WTC11 (cell line): ENCODE measurements around the gene C15orf61. TPM values are rescaled to one million over a fixed set of nuclear protein-coding genes. Genes with fewer than 3 reads are reported as not detected.
A peak's percentile ranks its signal among the peaks of the same experiment; 100 is the strongest.

ENCODE experiments used
- ATAC-seq: fragments of 200-7000 bp; cut with Tn5 transposase; 2 replicates; pipeline ENCODE4 v1.10.0; 2021; ENCODE audit warnings: mild to moderate bottlenecking, moderate library complexity
- CTCF ChIA-PET: fragments of 300-600 bp; sonication (Branson Sonifier 250); formaldehyde crosslinking; loops from one replicate; lab custom pipeline; 2021; ENCODE audit warnings: antibody characterized with exemption; lab: Charles Lee
- POLR2A ChIA-PET: fragments of 350-600 bp; sonication (Branson Sonifier 250); formaldehyde crosslinking; loops from one replicate; lab custom pipeline; 2021; ENCODE audit warnings: antibody characterized with exemption; lab: Charles Lee
- DNase-seq: peaks from one replicate; pipeline ENCODE4 v3.0.0; 2021; ENCODE audit warnings: low spot score
- H3K27ac Mint-ChIP-seq: 2 replicates; pipeline ENCODE4 v1.8.0; 2021; ENCODE audit warnings: mixed read lengths
- H3K27me3 Mint-ChIP-seq: 2 replicates; pipeline ENCODE4 v1.8.0; 2021; ENCODE audit warnings: low read depth, mild to moderate bottlenecking, moderate library complexity, mixed read lengths
- H3K36me3 Mint-ChIP-seq: 2 replicates; pipeline ENCODE4 v1.8.0; 2021; ENCODE audit warnings: mixed read lengths
- H3K4me1 Mint-ChIP-seq: 2 replicates; pipeline ENCODE4 v1.8.0; 2022; ENCODE audit warnings: mixed read lengths
- H3K4me3 Mint-ChIP-seq: 2 replicates; pipeline ENCODE4 v1.8.0; 2021; ENCODE audit warnings: mild to moderate bottlenecking, moderate library complexity, mixed read lengths
- H3K9me3 Mint-ChIP-seq: 2 replicates; pipeline ENCODE4 v1.8.0; 2021; ENCODE audit warnings: mixed read lengths
- ATF1 ChIP-seq: sonication (generic); formaldehyde crosslinking; IDR thresholded peaks from 2 replicates; pipeline ENCODE4 v1.8.1; 2023; ENCODE audit warnings: mild to moderate bottlenecking, moderate library complexity, missing genetic modification reagents
- CDX4 ChIP-seq: fragments of 250-450 bp; sonication (Bioruptor Pico); IDR thresholded peaks from 2 replicates; pipeline ENCODE4 v1.9.0; 2021; ENCODE audit warnings: moderate library complexity, mild to moderate bottlenecking, inconsistent platforms, borderline replicate concordance
- E2F1 ChIP-seq: sonication (generic); formaldehyde crosslinking; IDR thresholded peaks from 2 replicates; pipeline ENCODE4 v1.8.0; 2022; ENCODE audit warnings: mild to moderate bottlenecking, missing genetic modification reagents
- ERG ChIP-seq: fragments of 250-450 bp; sonication (Bioruptor Pico); IDR thresholded peaks from 2 replicates; pipeline ENCODE4 v1.8.0; 2021; ENCODE audit warnings: mild to moderate bottlenecking
- FOXK1 ChIP-seq: sonication (generic); formaldehyde crosslinking; IDR thresholded peaks from 2 replicates; pipeline ENCODE4 v1.8.0; 2022; ENCODE audit warnings: mild to moderate bottlenecking, moderate library complexity, missing genetic modification reagents
- FOXP4 ChIP-seq: sonication (generic); formaldehyde crosslinking; IDR thresholded peaks from 2 replicates; pipeline ENCODE4 v1.8.0; 2022; ENCODE audit warnings: mild to moderate bottlenecking, missing genetic modification reagents
- IRF2 ChIP-seq: sonication (generic); formaldehyde crosslinking; IDR thresholded peaks from 2 replicates; pipeline ENCODE4 v1.8.0; 2022; ENCODE audit warnings: low read depth, missing genetic modification reagents, borderline replicate concordance
- MLX ChIP-seq: sonication (generic); formaldehyde crosslinking; IDR thresholded peaks from 2 replicates; pipeline ENCODE4 v1.8.1; 2023; ENCODE audit warnings: mild to moderate bottlenecking, missing genetic modification reagents, moderate library complexity
- STAT6 ChIP-seq: sonication (generic); formaldehyde crosslinking; conservative IDR thresholded peaks from 2 replicates; pipeline ENCODE4 v1.8.1; 2023; ENCODE audit warnings: mild to moderate bottlenecking, low read depth, missing genetic modification reagents, moderate library complexity
- TP53 ChIP-seq: sonication (generic); formaldehyde crosslinking; IDR thresholded peaks from 2 replicates; pipeline ENCODE4 v1.8.1; 2023; ENCODE audit warnings: mild to moderate bottlenecking, missing genetic modification reagents
- total RNA-seq: library from RNA; stranded (reverse); gene quantifications from 3 replicates; pipeline ENCODE4 v1.2.3, GENCODE V29; 2021

The C15orf61 gene
- total RNA-seq, 1 experiment from 2014 or later: 3.3 TPM

GRCh38 chr15:67554580-67554979, 33.6 kb downstream of the C15orf61 start (continued):
- TF ChIP-seq FOXK1 (no peak), IRF2 (CRISPR knock-in tag) (no peak), ATF1 (CRISPR knock-in tag) (no peak), FOXP4 (CRISPR knock-in tag) (no peak), MLX (CRISPR knock-in tag) (no peak)

- ChIA-PET POLR2A (no interaction called here), CTCF (no interaction called here)
- H3K9me3 Mint-ChIP-seq: peaks cover 3% of the 10 kb centered on the region; the same call in 1 of the 2 replicates
- H3K36me3 Mint-ChIP-seq: peaks cover 9% of the 10 kb centered on the region
- H3K27ac Mint-ChIP-seq: no peak overlapping the region
- no peak for DNase-seq
- no peak for ATAC-seq
- H3K27me3 Mint-ChIP-seq: no peaks in the 10 kb centered on the region
- TF ChIP-seq ERG (CRISPR knock-in tag) (no peak), STAT6 (no peak), E2F1 (CRISPR knock-in tag) (no peak), CDX4 (CRISPR knock-in tag) (no peak)
- TF ChIP-seq, all 79 proteins: peak for 0
- H3K4me1 Mint-ChIP-seq: peaks cover 17% of the 10 kb centered on the region
- H3K4me3 Mint-ChIP-seq: no peak overlapping the region
Measured at GRCh38 chr15:67556976-67557570, 36.1 kb downstream of the C15orf61 start.

GRCh38 chr15:67558502-67558901, 37.6 kb downstream of the C15orf61 start:
- peak; percentile 96 for ATAC-seq
- CTCF ChIA-PET: no interaction called here
- H3K27ac Mint-ChIP-seq: peak overlapping the region; percentile 85
- H3K4me3 Mint-ChIP-seq: no peak overlapping the region
- no peak for TF ChIP-seq FOXP4 (CRISPR knock-in tag)
- no peak for TF ChIP-seq E2F1 (CRISPR knock-in tag)
- no peak for TF ChIP-seq TP53
- peaks cover 17% of the 10 kb centered on the region for H3K4me1 Mint-ChIP-seq
- POLR2A ChIA-PET: interaction anchor here (0.6 kb wide), 1 partner anchor 158 kb away, joined by 3 read pairs; no protein-coding TSS in a partner anchor
- H3K9me3 Mint-ChIP-seq: peaks cover 3% of the 10 kb centered on the region; the same call in 1 of the 2 replicates
- peaks cover 9% of the 10 kb centered on the region for H3K36me3 Mint-ChIP-seq
- peak; percentile 48 for DNase-seq
- no peaks in the 10 kb centered on the region for H3K27me3 Mint-ChIP-seq
